Panc1 (cell line): ENCODE measurements around the gene ZBTB18. TPM values are rescaled to one million over a fixed set of nuclear protein-coding genes. Genes with fewer than 3 reads are reported as not detected.

Source experiments
- ATAC-seq: fragments of 200-7000 bp; cut with Tn5 transposase; 2 replicates; pipeline ENCODE4 v1.9.1; 2020; ENCODE audit warnings: mild to moderate bottlenecking, moderate library complexity
- BruUV-seq: library from RNA; stranded (reverse); fragments of 400-500 nt; replicated peaks from 2 replicates; lab custom pipeline; 2021; lab: Mats Ljungman, UMichigan
- CTCF ChIA-PET: fragments of 300-600 bp; sonication (Branson Sonifier 250); formaldehyde crosslinking; loops from one replicate; lab custom pipeline; 2022; ENCODE audit warnings: antibody characterized with exemption; lab: Charles Lee
- POLR2A ChIA-PET: fragments of 300-600 bp; sonication (Branson Sonifier 250); formaldehyde crosslinking; loops from one replicate; lab custom pipeline; 2022; ENCODE audit warnings: antibody characterized with exemption; lab: Charles Lee
- DNase-seq: peaks from one replicate; pipeline ENCODE4 v3.0.0-alpha.2; 2010; ENCODE audit warnings: low read depth, low spot score
- H3K27ac ChIP-seq: 2 replicates; pipeline ENCODE4 v1.5.1; 2011; ENCODE audit warnings: mild to moderate bottlenecking, low read length, inconsistent platforms
- H3K27me3 ChIP-seq: fragments of 200-500 bp; sonication (Bioruptor generic); 2 replicates; pipeline ENCODE4 v1.6.0; 2014; ENCODE audit warnings: low read length, inconsistent platforms; ENCODE audit not compliant: control insufficient read depth, insufficient read depth
- H3K36me3 ChIP-seq: fragments of 200-500 bp; sonication (Bioruptor generic); 2 replicates; pipeline ENCODE4 v1.5.1; 2014; ENCODE audit warnings: inconsistent platforms, mild to moderate bottlenecking, low read length, moderate library complexity; ENCODE audit not compliant: control insufficient read depth, insufficient read depth
- H3K4me1 ChIP-seq: 2 replicates; pipeline ENCODE4 v1.5.1; 2011; ENCODE audit warnings: inconsistent platforms, mild to moderate bottlenecking, low read length, moderate library complexity; ENCODE audit not compliant: control insufficient read depth, insufficient read depth
- H3K4me3 ChIP-seq, 2 experiments: 2 replicates each; pipeline ENCODE4 v1.5.1; 2011 to 2012; ENCODE audit warnings: low read depth in 2 of 2, low read length in 2 of 2, mild to moderate bottlenecking in 2 of 2, inconsistent platforms in 1 of 2, moderate library complexity in 1 of 2
- H3K9me3 ChIP-seq: fragments of 200-500 bp; sonication (Bioruptor generic); 2 replicates; pipeline ENCODE4 v1.5.1; 2014; ENCODE audit warnings: low read depth, mild to moderate bottlenecking, inconsistent platforms, low read length, moderate library complexity; ENCODE audit not compliant: control insufficient read depth, insufficient read depth
- CTCF ChIP-seq: fragments of 450-650 bp; IDR thresholded peaks from 2 replicates; pipeline ENCODE4 v1.5.1; 2017; ENCODE audit warnings: mild to moderate bottlenecking
- POLR2AphosphoS5 ChIP-seq: IDR thresholded peaks from 2 replicates; pipeline ENCODE4 v1.6.1; 2012; ENCODE audit warnings: mild to moderate bottlenecking, low read depth, low read length, moderate library complexity
- SIN3A ChIP-seq: IDR thresholded peaks from 2 replicates; pipeline ENCODE4 v1.6.1; 2012; ENCODE audit warnings: low read depth, mild to moderate bottlenecking, low read length, moderate library complexity, borderline replicate concordance; ENCODE audit not compliant: insufficient read depth
- TCF7L2 ChIP-seq: IDR thresholded peaks from 2 replicates; pipeline ENCODE4 v1.6.1; 2011; ENCODE audit warnings: mild to moderate bottlenecking, low read depth, low read length, inconsistent platforms
- in situ Hi-C: cut with HindIII; loops from 2 replicates; pipeline ENCODE4 v1.10.0; 2016; ENCODE audit warnings: low sequenced_read_pairs, low pct_unique_long_range_greater_than_20kb
- intact Hi-C: fragments of 100-400 bp; cut with micrococcal nuclease; formaldehyde crosslinking; loops from one replicate; pipeline ENCODE4 v1.10.0; 2022; ENCODE audit not compliant: unreplicated experiment
- total RNA-seq: library from RNA; stranded (reverse); gene quantifications from one replicate; pipeline ENCODE4 v1.2.1, GENCODE V29; 2021; ENCODE audit not compliant: unreplicated experiment
- TF ChIP-seq, protein P1 (sequence below), 2 experiments: IDR thresholded peaks; 2 replicates each; pipeline ENCODE4 v1.6.1; 2011 to 2012; ENCODE audit warnings: low read depth in 2 of 2, control low read depth in 1 of 2, low read length in 1 of 2, mild to moderate bottlenecking in 1 of 2, moderate library complexity in 1 of 2; ENCODE audit not compliant: insufficient read depth in 1 of 2

ZBTB18 gene
- total RNA-seq, 1 experiment from 2014 or later: 9.9 TPM

GRCh38 chr1:244053831-244054230, 2.7 kb downstream of the ZBTB18 start:
- Histone ChIP-seq H3K27me3 (no peaks in the 10 kb centered on the region), H3K4me3 (no peak overlapping the region), H3K27ac (no peak overlapping the region), H3K4me1 (peaks cover 15% of the 10 kb centered on the region), H3K36me3 (no peaks in the 10 kb centered on the region), H3K9me3 (no peaks in the 10 kb centered on the region)
- in situ Hi-C loops (no loop called here), intact Hi-C loops (no loop called here)
- ATAC-seq (no peak), DNase-seq (no peak)
- BruUV-seq: no TSS peak
- ChIA-PET CTCF (no interaction called here), POLR2A (no interaction called here)
- TF ChIP-seq POLR2AphosphoS5: no peak
- TF ChIP-seq SIN3A: no peak
- no peak for TF ChIP-seq CTCF
- TF ChIP-seq, protein P1, sequence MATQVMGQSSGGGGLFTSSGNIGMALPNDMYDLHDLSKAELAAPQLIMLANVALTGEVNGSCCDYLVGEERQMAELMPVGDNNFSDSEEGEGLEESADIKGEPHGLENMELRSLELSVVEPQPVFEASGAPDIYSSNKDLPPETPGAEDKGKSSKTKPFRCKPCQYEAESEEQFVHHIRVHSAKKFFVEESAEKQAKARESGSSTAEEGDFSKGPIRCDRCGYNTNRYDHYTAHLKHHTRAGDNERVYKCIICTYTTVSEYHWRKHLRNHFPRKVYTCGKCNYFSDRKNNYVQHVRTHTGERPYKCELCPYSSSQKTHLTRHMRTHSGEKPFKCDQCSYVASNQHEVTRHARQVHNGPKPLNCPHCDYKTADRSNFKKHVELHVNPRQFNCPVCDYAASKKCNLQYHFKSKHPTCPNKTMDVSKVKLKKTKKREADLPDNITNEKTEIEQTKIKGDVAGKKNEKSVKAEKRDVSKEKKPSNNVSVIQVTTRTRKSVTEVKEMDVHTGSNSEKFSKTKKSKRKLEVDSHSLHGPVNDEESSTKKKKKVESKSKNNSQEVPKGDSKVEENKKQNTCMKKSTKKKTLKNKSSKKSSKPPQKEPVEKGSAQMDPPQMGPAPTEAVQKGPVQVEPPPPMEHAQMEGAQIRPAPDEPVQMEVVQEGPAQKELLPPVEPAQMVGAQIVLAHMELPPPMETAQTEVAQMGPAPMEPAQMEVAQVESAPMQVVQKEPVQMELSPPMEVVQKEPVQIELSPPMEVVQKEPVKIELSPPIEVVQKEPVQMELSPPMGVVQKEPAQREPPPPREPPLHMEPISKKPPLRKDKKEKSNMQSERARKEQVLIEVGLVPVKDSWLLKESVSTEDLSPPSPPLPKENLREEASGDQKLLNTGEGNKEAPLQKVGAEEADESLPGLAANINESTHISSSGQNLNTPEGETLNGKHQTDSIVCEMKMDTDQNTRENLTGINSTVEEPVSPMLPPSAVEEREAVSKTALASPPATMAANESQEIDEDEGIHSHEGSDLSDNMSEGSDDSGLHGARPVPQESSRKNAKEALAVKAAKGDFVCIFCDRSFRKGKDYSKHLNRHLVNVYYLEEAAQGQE (IDR thresholded peaks at IDR 0.05; ENCODE audit: insufficient read depth in 1 of 2, low read depth in 2 of 2, low read length in 1 of 2): no peak
- no peak for TF ChIP-seq TCF7L2

- intact Hi-C loops: no loop called here
- Histone ChIP-seq H3K27me3 (no peaks in the 10 kb centered on the region), H3K36me3 (no peaks in the 10 kb centered on the region), H3K4me3 (no peak overlapping the region), H3K9me3 (no peaks in the 10 kb centered on the region), H3K27ac (no peak overlapping the region), H3K4me1 (peaks cover 15% of the 10 kb centered on the region)
- ChIA-PET CTCF (no interaction called here), POLR2A (no interaction called here)
- TF ChIP-seq, protein P1 (IDR thresholded peaks at IDR 0.05; ENCODE audit: insufficient read depth in 1 of 2, low read depth in 2 of 2, low read length in 1 of 2): no peak
- TF ChIP-seq POLR2AphosphoS5 (no peak), TCF7L2 (no peak), SIN3A (no peak), CTCF (no peak)
- DNase-seq: no peak
- no peak for ATAC-seq
- in situ Hi-C loops: no loop called here
- no TSS peak for BruUV-seq
Observed at GRCh38 chr1:244054247-244054923, 3.3 kb downstream of the ZBTB18 start.
